Activated T-cell treated with anti-CD3 and anti-CD28 coated beads, Interleukin-2, amount 50 U/mL, for 72 hours (primary cell): Measurements from ENCODE around the gene HOXD8. TPM values are rescaled to one million over a fixed set of nuclear protein-coding genes. Genes with fewer than 3 reads are reported as not detected.
A peak's percentile ranks its signal among the peaks of the same experiment; 100 is the strongest.

Experiments used
- ATAC-seq, 2 donors: fragments of 150-1000 bp; cut with Tn5 transposase; replicated peaks in 1 of 2; 2 replicates each; pipeline ENCODE4 v1.10.0; 2021; ENCODE audit warnings: moderate library complexity in 2 of 2, mild to moderate bottlenecking in 1 of 2
- DNase-seq, 2 donors: peaks; one replicate each; pipeline ENCODE4 v3.0.0; 2021 to 2022; ENCODE audit warnings: mixed read lengths in 1 of 2
- H3K27ac Mint-ChIP-seq: one replicate; pipeline ENCODE4 v1.8.0; 2022; ENCODE audit warnings: mild to moderate bottlenecking, moderate library complexity, mixed read lengths
- H3K27me3 Mint-ChIP-seq: one replicate; pipeline ENCODE4 v1.8.0; 2022; ENCODE audit warnings: low read depth, mixed read lengths
- H3K36me3 Mint-ChIP-seq, 2 donors: one replicate each; pipeline ENCODE4 v1.8.0; 2022; ENCODE audit warnings: mixed read lengths in 2 of 2, mild to moderate bottlenecking in 1 of 2; ENCODE audit not compliant: insufficient read depth in 2 of 2
- H3K4me1 Mint-ChIP-seq: one replicate; pipeline ENCODE4 v1.8.0; 2022; ENCODE audit warnings: low read depth, mixed read lengths
- H3K4me3 Mint-ChIP-seq, 2 donors: one replicate each; pipeline ENCODE4 v1.8.0; 2022; ENCODE audit warnings: mild to moderate bottlenecking in 2 of 2, mixed read lengths in 2 of 2, moderate library complexity in 2 of 2
- H3K9me3 Mint-ChIP-seq, 2 donors: one replicate each; pipeline ENCODE4 v1.8.0; 2022; ENCODE audit warnings: mixed read lengths in 2 of 2
- total RNA-seq, 2 donors: library from RNA; stranded (reverse); gene quantifications; one replicate each; pipeline ENCODE4 v1.2.3, GENCODE V29; 2022

HOXD8 gene
- total RNA-seq, 2 donors from 2014 or later, result not detected

- no peaks in the 10 kb centered on the region for H3K9me3 Mint-ChIP-seq
- H3K36me3 Mint-ChIP-seq, result peaks cover 0 to 4% of the 10 kb centered on the region in 2 donors
- peaks cover 87% of the 10 kb centered on the region for H3K27me3 Mint-ChIP-seq
- no peak for DNase-seq
- peak overlapping the region; percentile 12 to 39 for H3K4me3 Mint-ChIP-seq
- H3K27ac Mint-ChIP-seq, result peak overlapping the region; percentile 64
- ATAC-seq, result no peak
- H3K4me1 Mint-ChIP-seq, result peaks cover 37% of the 10 kb centered on the region
These were observed 35.6 kb upstream of the HOXD8 start for GRCh38 chr2:176093898-176094249.

- DNase-seq (no peak), ATAC-seq (no peak)
- Mint-ChIP-seq H3K4me3 (no peak overlapping the region), H3K27me3 (peaks cover 89% of the 10 kb centered on the region), H3K4me1 (peaks cover 37% of the 10 kb centered on the region), H3K27ac (no peak overlapping the region), H3K9me3 (no peaks in the 10 kb centered on the region), H3K36me3 (peaks cover 0 to 4% of the 10 kb centered on the region in 2 donors)
These were observed 35.2 kb upstream of the HOXD8 start for GRCh38 chr2:176094349-176094748.

GRCh38 chr2:176095421-176095820 lies 34.1 kb upstream of the HOXD8 start:
- peaks cover 83% of the 10 kb centered on the region for H3K27me3 Mint-ChIP-seq
- H3K36me3 Mint-ChIP-seq, result peaks cover 0 to 4% of the 10 kb centered on the region in 2 donors
- no peak overlapping the region for H3K27ac Mint-ChIP-seq
- ATAC-seq (no peak), DNase-seq (no peak)
- no peak overlapping the region for H3K4me3 Mint-ChIP-seq
- H3K4me1 Mint-ChIP-seq, result peaks cover 37% of the 10 kb centered on the region
- no peaks in the 10 kb centered on the region for H3K9me3 Mint-ChIP-seq

- peaks cover 83% of the 10 kb centered on the region for H3K27me3 Mint-ChIP-seq
- no peaks in the 10 kb centered on the region for H3K9me3 Mint-ChIP-seq
- peak overlapping the region; percentile 66 to 74 for H3K4me3 Mint-ChIP-seq
- peaks cover 36% of the 10 kb centered on the region for H3K4me1 Mint-ChIP-seq
- no peak for DNase-seq
- H3K27ac Mint-ChIP-seq, result no peak overlapping the region
- peaks cover 0 to 4% of the 10 kb centered on the region in 2 donors for H3K36me3 Mint-ChIP-seq
- no peak for ATAC-seq
These were observed 33.1 kb upstream of the HOXD8 start for GRCh38 chr2:176096243-176096985.

- ATAC-seq (peak; percentile 85 to 88), DNase-seq (peak; percentile 64 to 73)
- peaks cover 29% of the 10 kb centered on the region for H3K4me1 Mint-ChIP-seq
- H3K27me3 Mint-ChIP-seq, result peaks cover 83% of the 10 kb centered on the region
- peaks cover 0 to 2% of the 10 kb centered on the region in 2 donors for H3K36me3 Mint-ChIP-seq
- no peak overlapping the region for H3K27ac Mint-ChIP-seq
- H3K9me3 Mint-ChIP-seq, result no peaks in the 10 kb centered on the region
- H3K4me3 Mint-ChIP-seq, result peak overlapping the region; percentile 66 to 74
These were observed 32.3 kb upstream of the HOXD8 start for GRCh38 chr2:176096986-176097819.

- Mint-ChIP-seq H3K36me3 (peaks cover 0 to 2% of the 10 kb centered on the region in 2 donors), H3K4me1 (peaks cover 29% of the 10 kb centered on the region), H3K4me3 (peak overlapping the region; percentile 66 to 74), H3K27me3 (peaks cover 90% of the 10 kb centered on the region), H3K9me3 (no peaks in the 10 kb centered on the region), H3K27ac (no peak overlapping the region)
- ATAC-seq (no peak), DNase-seq (no peak)
These were observed 31.6 kb upstream of the HOXD8 start for GRCh38 chr2:176097820-176098365.

- Mint-ChIP-seq H3K9me3 (no peaks in the 10 kb centered on the region), H3K27me3 (peaks cover 92% of the 10 kb centered on the region), H3K36me3 (peaks cover 0 to 2% of the 10 kb centered on the region in 2 donors), H3K4me1 (peaks cover 24% of the 10 kb centered on the region), H3K27ac (no peak overlapping the region), H3K4me3 (no peak overlapping the region)
- no peak for ATAC-seq
- DNase-seq, result no peak
These were observed 30.9 kb upstream of the HOXD8 start for GRCh38 chr2:176098366-176099158.

- no peak overlapping the region for H3K27ac Mint-ChIP-seq
- H3K9me3 Mint-ChIP-seq, result no peaks in the 10 kb centered on the region
- H3K27me3 Mint-ChIP-seq, result peaks cover 92% of the 10 kb centered on the region
- DNase-seq (no peak), ATAC-seq (no peak)
- H3K36me3 Mint-ChIP-seq, result peaks cover 0 to 2% of the 10 kb centered on the region in 2 donors
- H3K4me1 Mint-ChIP-seq, result peaks cover 25% of the 10 kb centered on the region
- H3K4me3 Mint-ChIP-seq, result no peak overlapping the region
These were observed 30.3 kb upstream of the HOXD8 start for GRCh38 chr2:176099159-176099727.

- Mint-ChIP-seq H3K9me3 (no peaks in the 10 kb centered on the region), H3K27me3 (peaks cover 92% of the 10 kb centered on the region), H3K36me3 (peaks cover 0 to 2% of the 10 kb centered on the region in 2 donors), H3K4me1 (peaks cover 32% of the 10 kb centered on the region), H3K27ac (no peak within 1 kb of the TSS), H3K4me3 (no peak within 1 kb of the TSS)
- DNase-seq (no peak), ATAC-seq (no peak)
These were observed 29.6 kb upstream of the HOXD8 start, which contains the start of gene HOXD12 for GRCh38 chr2:176099728-176100546. Gene HOXD12, plus strand, starts transcription at chr2:176099795. Its CDS starts 7 bp downstream, at chr2:176099802.

- Mint-ChIP-seq H3K27me3 (peaks cover 92% of the 10 kb centered on the region), H3K4me1 (peaks cover 39% of the 10 kb centered on the region), H3K27ac (no peak overlapping the region), H3K9me3 (no peaks in the 10 kb centered on the region), H3K36me3 (peaks cover 0 to 2% of the 10 kb centered on the region in 2 donors), H3K4me3 (no peak overlapping the region)
- DNase-seq, result no peak
- no peak for ATAC-seq
These were observed 28.9 kb upstream of the HOXD8 start for GRCh38 chr2:176100547-176101140.

GRCh38 chr2:176101216-176101830 lies 28.2 kb upstream of the HOXD8 start:
- no peak for ATAC-seq
- DNase-seq, result no peak
- Mint-ChIP-seq H3K27me3 (peaks cover 92% of the 10 kb centered on the region), H3K36me3 (peaks cover 0 to 5% of the 10 kb centered on the region in 2 donors), H3K27ac (no peak overlapping the region), H3K4me3 (no peak overlapping the region), H3K4me1 (peaks cover 46% of the 10 kb centered on the region), H3K9me3 (no peaks in the 10 kb centered on the region)
